ENCODE measurements around the gene TAF5L.

TAF5L gene

DNA sequence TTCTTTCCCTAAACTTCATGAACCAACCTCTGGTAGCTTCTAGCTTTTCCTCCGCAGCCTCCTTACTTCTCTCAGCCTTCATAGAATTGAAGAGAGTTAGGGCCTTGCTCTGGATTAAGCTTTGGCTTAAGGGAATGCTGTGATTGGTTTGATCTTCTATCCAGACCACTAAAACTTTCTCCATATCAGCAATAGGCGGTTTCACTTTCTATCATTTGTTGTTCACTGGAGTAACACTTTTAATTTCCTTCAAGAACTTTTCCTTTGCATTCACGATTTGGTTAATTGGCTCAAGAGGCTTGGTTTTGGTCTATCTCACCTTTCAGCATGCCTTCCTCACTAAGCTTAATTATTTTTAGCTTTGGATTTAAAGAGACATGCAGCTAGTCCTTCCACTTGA is 5.2 kb upstream of the TAF5L start:
- peaks cover 16% of the 10 kb centered on the region for H3K79me1 ChIP-seq (ENCODE audit: low read length)
- no peak overlapping the region for H3K23ac ChIP-seq (ENCODE audit: low read length)
- H3K18ac ChIP-seq (ENCODE audit: low read length): no peak overlapping the region
- H2BK5ac ChIP-seq (ENCODE audit: low read length): no peak overlapping the region
- H2BK15ac ChIP-seq (replicated peaks; ENCODE audit: low read depth): no peak overlapping the region
- no peak overlapping the region for H2BK120ac ChIP-seq (ENCODE audit: low read depth, low read length)
- H3K36me3 ChIP-seq (ENCODE audit: control insufficient read depth, insufficient read depth, low read length): peaks cover 2% of the 10 kb centered on the region
- H3K4me1 ChIP-seq (ENCODE audit: control insufficient read depth, low read depth, low read length): peaks cover 2% of the 10 kb centered on the region
- no peak overlapping the region for H3K4me2 ChIP-seq (ENCODE audit: low read length)
- peaks cover 42% of the 10 kb centered on the region for H3K79me2 ChIP-seq (ENCODE audit: control insufficient read depth, insufficient read depth, low read length)
- DNase-seq: no peak
- no peak overlapping the region for H3K9ac ChIP-seq (ENCODE audit: low read length)
- no peak overlapping the region for H3K4me3 ChIP-seq (ENCODE audit: low read length)
- H2AK5ac ChIP-seq (ENCODE audit: low read length): no peak overlapping the region
- H3K27ac ChIP-seq (ENCODE audit: low read depth, low read length): no peak overlapping the region
- H3K56ac ChIP-seq (ENCODE audit: low read length): no peak overlapping the region
- H3K27me3 ChIP-seq (ENCODE audit: insufficient read depth, low read length, poor library complexity): no peaks in the 10 kb centered on the region
- H4K5ac ChIP-seq (ENCODE audit: low read length): no peak overlapping the region
- no peak overlapping the region for H4K8ac ChIP-seq (ENCODE audit: low read depth, low read length)
- no CpG with 5 or more reads among the region's 3 CpGs for WGBS (ENCODE audit: extremely low coverage, insufficient coverage, low lambda C conversion rate)
- H3K4ac ChIP-seq (ENCODE audit: low read depth, low read length): no peak overlapping the region

DNA sequence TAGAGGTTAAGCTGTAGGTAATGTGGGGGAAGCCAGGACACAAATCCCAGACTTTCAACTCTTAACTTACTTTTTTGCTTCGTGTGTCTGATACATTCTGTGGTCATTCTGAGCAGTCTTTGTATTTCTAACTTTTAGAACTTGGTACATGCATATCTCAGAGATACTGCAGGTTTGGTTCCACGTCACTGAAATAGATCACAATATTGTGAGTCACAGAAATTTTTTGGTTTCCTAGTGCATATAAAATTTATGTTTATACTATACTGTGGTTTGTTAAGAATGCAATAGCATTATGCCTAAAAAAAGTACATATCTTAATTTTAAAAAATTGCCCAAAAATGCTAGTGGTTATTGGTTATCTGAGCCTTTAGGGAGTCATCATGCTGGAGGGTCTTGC is 3.3 kb upstream of the TAF5L start:
- Histone ChIP-seq H3K4me2 (ENCODE audit: low read length) (no peak overlapping the region), H3K23ac (ENCODE audit: low read length) (no peak overlapping the region), H3K18ac (ENCODE audit: low read length) (no peak overlapping the region), H2BK5ac (ENCODE audit: low read length) (no peak overlapping the region), H3K4me1 (ENCODE audit: control insufficient read depth, low read depth, low read length) (peaks cover 6% of the 10 kb centered on the region), H3K79me2 (ENCODE audit: control insufficient read depth, insufficient read depth, low read length) (peaks cover 51% of the 10 kb centered on the region), H4K5ac (ENCODE audit: low read length) (no peak overlapping the region), H3K56ac (ENCODE audit: low read length) (no peak overlapping the region), H3K36me3 (ENCODE audit: control insufficient read depth, insufficient read depth, low read length) (no peaks in the 10 kb centered on the region), H3K27ac (ENCODE audit: low read depth, low read length) (no peak overlapping the region), H3K4me3 (ENCODE audit: low read length) (no peak overlapping the region), H4K8ac (ENCODE audit: low read depth, low read length) (no peak overlapping the region), H3K79me1 (ENCODE audit: low read length) (peaks cover 18% of the 10 kb centered on the region), H2AK5ac (ENCODE audit: low read length) (no peak overlapping the region), H2BK15ac (replicated peaks; ENCODE audit: low read depth) (no peak overlapping the region), H3K9ac (ENCODE audit: low read length) (no peak overlapping the region), H3K27me3 (ENCODE audit: insufficient read depth, low read length, poor library complexity) (no peaks in the 10 kb centered on the region), H3K4ac (ENCODE audit: low read depth, low read length) (no peak overlapping the region), H2BK120ac (ENCODE audit: low read depth, low read length) (no peak overlapping the region)
- no CpG with 5 or more reads among the region's 2 CpGs for WGBS (ENCODE audit: extremely low coverage, insufficient coverage, low lambda C conversion rate)
- DNase-seq: no peak

DNA sequence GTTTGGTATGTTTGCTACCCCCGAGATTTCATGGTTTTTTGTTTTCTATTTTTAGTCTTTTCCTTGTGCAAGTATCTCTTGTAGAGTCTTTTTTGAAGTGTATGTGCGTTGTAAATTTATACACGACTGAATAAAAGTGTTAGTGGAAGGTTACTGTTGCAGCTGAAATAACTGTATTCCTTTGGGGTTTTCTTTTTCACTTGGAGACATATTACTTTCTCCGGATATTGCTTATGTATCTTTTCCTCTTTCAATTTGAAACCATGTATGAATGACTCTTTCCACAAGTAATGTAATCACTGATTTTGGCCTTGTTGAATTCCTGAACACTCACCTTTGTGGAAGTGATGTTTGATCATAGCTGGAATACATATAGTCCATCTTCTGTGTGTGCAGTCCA is 1.1 kb upstream of the TAF5L start:
- no peak overlapping the region for H3K27ac ChIP-seq (ENCODE audit: low read depth, low read length)
- H2AK5ac ChIP-seq (ENCODE audit: low read length): no peak overlapping the region
- H3K56ac ChIP-seq (ENCODE audit: low read length): no peak overlapping the region
- peak overlapping the region; percentile 81 for H3K4me2 ChIP-seq (ENCODE audit: low read length)
- H4K5ac ChIP-seq (ENCODE audit: low read length): no peak overlapping the region
- H3K27me3 ChIP-seq (ENCODE audit: insufficient read depth, low read length, poor library complexity): no peaks in the 10 kb centered on the region
- WGBS (ENCODE audit: extremely low coverage, insufficient coverage, low lambda C conversion rate): no CpG with 5 or more reads among the region's 4 CpGs
- H3K79me1 ChIP-seq (ENCODE audit: low read length): peaks cover 27% of the 10 kb centered on the region
- no peak overlapping the region for H2BK15ac ChIP-seq (replicated peaks; ENCODE audit: low read depth)
- H2BK5ac ChIP-seq (ENCODE audit: low read length): no peak overlapping the region
- peaks cover 64% of the 10 kb centered on the region for H3K79me2 ChIP-seq (ENCODE audit: control insufficient read depth, insufficient read depth, low read length)
- H3K18ac ChIP-seq (ENCODE audit: low read length): no peak overlapping the region
- H3K4me3 ChIP-seq (ENCODE audit: low read length): peak overlapping the region; percentile 93
- no peak overlapping the region for H4K8ac ChIP-seq (ENCODE audit: low read depth, low read length)
- H2BK120ac ChIP-seq (ENCODE audit: low read depth, low read length): no peak overlapping the region
- H3K4me1 ChIP-seq (ENCODE audit: control insufficient read depth, low read depth, low read length): peaks cover 6% of the 10 kb centered on the region
- no peak overlapping the region for H3K4ac ChIP-seq (ENCODE audit: low read depth, low read length)
- no peaks in the 10 kb centered on the region for H3K36me3 ChIP-seq (ENCODE audit: control insufficient read depth, insufficient read depth, low read length)
- no peak for DNase-seq
- H3K23ac ChIP-seq (ENCODE audit: low read length): no peak overlapping the region
- peak overlapping the region; percentile 87 for H3K9ac ChIP-seq (ENCODE audit: low read length)

DNA sequence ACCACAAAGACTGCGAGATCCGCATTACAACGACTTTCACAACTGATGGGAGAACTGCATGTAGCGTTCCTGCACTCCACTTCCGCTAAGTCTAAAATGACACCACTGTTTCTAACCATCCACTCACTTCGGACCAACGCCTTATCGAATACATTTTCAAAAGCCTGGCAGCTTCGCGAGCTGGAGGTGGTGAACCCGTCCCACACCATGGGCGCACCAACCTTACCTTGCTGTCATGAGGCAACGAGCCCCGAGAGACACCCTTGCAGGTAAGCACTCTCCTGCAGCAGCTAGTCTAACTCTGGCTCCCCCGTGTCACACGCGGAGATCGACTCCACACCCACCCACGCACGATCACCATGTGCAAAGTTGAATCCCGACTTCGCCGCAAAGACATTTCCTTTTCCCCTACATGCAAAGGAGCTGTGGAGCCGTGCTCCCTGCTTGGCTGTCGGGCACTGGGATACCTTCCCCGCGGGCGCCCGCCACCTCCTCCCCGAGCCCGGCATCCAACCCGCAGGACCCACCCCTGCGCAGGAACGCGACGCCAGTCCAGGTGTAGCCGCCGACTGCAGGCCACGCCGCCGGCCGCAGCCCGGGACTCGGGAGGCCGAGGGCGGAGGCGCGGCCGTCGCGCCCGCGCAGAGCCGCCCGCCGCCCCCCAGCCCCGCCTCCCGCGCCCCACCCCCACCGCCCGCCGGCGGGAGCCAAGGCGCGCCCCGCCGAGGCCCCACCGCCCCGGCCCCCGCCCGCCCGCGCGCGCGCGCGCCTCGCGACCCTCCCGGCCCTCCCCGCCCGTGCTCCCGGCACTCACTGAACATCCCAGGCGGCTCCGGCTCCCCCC is 629 bp downstream of the TAF5L start:
- peak; percentile 65 for DNase-seq
- peak overlapping the region; percentile 69 for H3K27ac ChIP-seq (ENCODE audit: low read depth, low read length)

DNA sequence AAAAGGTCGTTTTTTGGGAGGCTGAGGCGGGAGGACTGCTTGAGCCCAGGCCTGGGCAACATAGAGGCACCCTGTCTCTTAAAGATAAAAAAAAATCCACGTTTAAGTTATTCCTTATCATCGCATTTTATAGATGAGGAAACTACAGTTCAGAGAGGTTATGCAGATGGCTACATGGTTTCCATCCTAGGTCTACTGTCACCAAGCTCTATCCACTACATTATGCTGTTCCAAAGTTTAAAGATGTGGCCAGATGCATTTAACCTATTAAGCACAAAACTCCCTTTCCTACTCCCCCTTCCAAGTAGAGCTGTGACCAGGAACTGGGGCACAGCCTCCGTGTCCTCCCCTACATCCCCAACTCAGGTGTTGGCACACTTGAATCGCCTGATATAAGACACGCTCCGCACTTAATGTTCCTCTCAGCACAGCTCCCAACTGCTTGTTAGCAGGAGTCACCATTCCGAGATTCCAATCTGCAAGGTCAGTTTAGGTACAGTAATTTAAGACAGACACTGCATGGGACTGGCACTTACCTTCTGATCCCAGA is 1.3 kb downstream of the TAF5L start:
- Histone ChIP-seq H2AK5ac (ENCODE audit: low read length) (no peak overlapping the region), H3K27me3 (ENCODE audit: insufficient read depth, low read length, poor library complexity) (no peaks in the 10 kb centered on the region), H3K9ac (ENCODE audit: low read length) (peak overlapping the region; percentile 94), H2BK120ac (ENCODE audit: low read depth, low read length) (no peak overlapping the region), H3K4me3 (ENCODE audit: low read length) (peak overlapping the region; percentile 95), H3K4ac (ENCODE audit: low read depth, low read length) (no peak overlapping the region), H3K36me3 (ENCODE audit: control insufficient read depth, insufficient read depth, low read length) (no peaks in the 10 kb centered on the region), H3K27ac (ENCODE audit: low read depth, low read length) (no peak overlapping the region), H3K56ac (ENCODE audit: low read length) (peak overlapping the region; percentile 99), H3K79me1 (ENCODE audit: low read length) (peaks cover 30% of the 10 kb centered on the region), H3K23ac (ENCODE audit: low read length) (no peak overlapping the region), H3K18ac (ENCODE audit: low read length) (no peak overlapping the region), H4K8ac (ENCODE audit: low read depth, low read length) (no peak overlapping the region), H3K4me2 (ENCODE audit: low read length) (peak overlapping the region; percentile 100), H4K5ac (ENCODE audit: low read length) (no peak overlapping the region), H2BK5ac (ENCODE audit: low read length) (no peak overlapping the region), H2BK15ac (replicated peaks; ENCODE audit: low read depth) (no peak overlapping the region), H3K79me2 (ENCODE audit: control insufficient read depth, insufficient read depth, low read length) (peaks cover 56% of the 10 kb centered on the region), H3K4me1 (ENCODE audit: control insufficient read depth, low read depth, low read length) (peaks cover 6% of the 10 kb centered on the region)
- no CpG with 5 or more reads among the region's 9 CpGs for WGBS (ENCODE audit: extremely low coverage, insufficient coverage, low lambda C conversion rate)
- DNase-seq: no peak

More for the DNA sequence above, 629 bp downstream of the TAF5L start:
- Histone ChIP-seq H3K4ac (ENCODE audit: low read depth, low read length) (peak overlapping the region; percentile 95), H3K36me3 (ENCODE audit: control insufficient read depth, insufficient read depth, low read length) (no peaks in the 10 kb centered on the region), H3K4me2 (ENCODE audit: low read length) (peak overlapping the region; percentile 100), H4K8ac (ENCODE audit: low read depth, low read length) (no peak overlapping the region), H2AK5ac (ENCODE audit: low read length) (no peak overlapping the region), H3K4me3 (ENCODE audit: low read length) (peak overlapping the region; percentile 95), H2BK120ac (ENCODE audit: low read depth, low read length) (peak overlapping the region; percentile 95), H3K79me1 (ENCODE audit: low read length) (peaks cover 26% of the 10 kb centered on the region), H3K79me2 (ENCODE audit: control insufficient read depth, insufficient read depth, low read length) (peaks cover 58% of the 10 kb centered on the region), H2BK15ac (replicated peaks; ENCODE audit: low read depth) (no peak overlapping the region), H3K27me3 (ENCODE audit: insufficient read depth, low read length, poor library complexity) (no peaks in the 10 kb centered on the region), H3K9ac (ENCODE audit: low read length) (peak overlapping the region; percentile 94), H2BK5ac (ENCODE audit: low read length) (no peak overlapping the region), H3K56ac (ENCODE audit: low read length) (peak overlapping the region; percentile 99), H4K5ac (ENCODE audit: low read length) (no peak overlapping the region), H3K23ac (ENCODE audit: low read length) (no peak overlapping the region), H3K4me1 (ENCODE audit: control insufficient read depth, low read depth, low read length) (peaks cover 6% of the 10 kb centered on the region), H3K18ac (ENCODE audit: low read length) (peak overlapping the region; percentile 94)
- WGBS (ENCODE audit: extremely low coverage, insufficient coverage, low lambda C conversion rate): no CpG with 5 or more reads among the region's 86 CpGs
